HK-2 (cell line): Measurements from ENCODE around the gene LRSAM1.

Experiments
- DNase-seq: peaks from one replicate; pipeline ENCODE4 v3.0.0-alpha.2; 2018; ENCODE audit not compliant: unreplicated experiment

The LRSAM1 gene

GRCh38 chr9:127426756-127427155 lies 24.6 kb upstream of the LRSAM1 start:
- no peak for DNase-seq

GRCh38 chr9:127428348-127428747 lies 23.0 kb upstream of the LRSAM1 start:
- no peak for DNase-seq

GRCh38 chr9:127430415-127430814 lies 20.9 kb upstream of the LRSAM1 start:
- DNase-seq, result no peak

DNA sequence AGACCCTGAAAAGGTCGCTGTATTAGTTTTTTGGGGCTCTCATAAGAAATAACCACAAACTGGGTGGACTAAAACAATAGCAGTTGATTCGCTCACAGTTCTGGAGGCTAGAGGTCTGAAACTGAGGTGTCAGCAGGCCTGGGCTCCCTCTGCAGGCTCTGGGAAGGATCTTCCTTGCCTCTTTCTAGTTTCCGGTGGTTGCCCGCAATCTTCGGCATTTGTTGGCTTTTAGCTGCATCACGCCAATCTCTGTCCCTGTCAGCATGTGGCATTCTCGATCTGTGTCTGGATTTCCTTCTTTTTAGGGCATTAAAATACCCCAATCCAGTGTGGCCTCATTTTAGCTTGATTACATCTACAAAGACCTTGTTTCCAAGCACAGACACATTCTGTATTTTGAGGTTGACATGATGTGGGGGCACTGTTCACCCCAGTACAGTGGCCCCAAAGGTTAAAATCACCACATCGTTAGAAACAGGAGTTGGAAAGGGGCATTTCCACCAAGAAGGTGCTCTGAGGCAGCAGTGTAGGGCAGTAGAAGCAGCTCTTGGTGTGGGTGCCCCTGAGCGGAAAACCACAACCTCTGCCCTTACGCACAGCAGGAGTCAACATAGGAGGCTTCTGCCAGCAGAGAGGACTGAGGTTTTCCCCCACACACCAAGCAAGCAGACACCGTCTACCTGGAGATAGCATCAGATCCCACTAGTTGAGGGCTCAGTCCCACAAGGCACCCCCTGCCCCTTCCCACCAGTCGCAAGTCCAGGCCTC lies 13.6 kb upstream of the LRSAM1 start:
- DNase-seq, result no peak

GRCh38 chr9:127438394-127438793 lies 12.9 kb upstream of the LRSAM1 start:
- DNase-seq, result no peak

GRCh38 chr9:127444283-127444920 lies 6.9 kb upstream of the LRSAM1 start:
- DNase-seq, result peak; percentile 24

GRCh38 chr9:127444921-127445850 lies 6.1 kb upstream of the LRSAM1 start:
- DNase-seq, result peak; percentile 29

- peak; percentile 47 for DNase-seq
Observed at GRCh38 chr9:127445851-127446712, 5.2 kb upstream of the LRSAM1 start.

- DNase-seq, result peak; percentile 18
Observed at GRCh38 chr9:127446713-127447415, 4.4 kb upstream of the LRSAM1 start.

DNA sequence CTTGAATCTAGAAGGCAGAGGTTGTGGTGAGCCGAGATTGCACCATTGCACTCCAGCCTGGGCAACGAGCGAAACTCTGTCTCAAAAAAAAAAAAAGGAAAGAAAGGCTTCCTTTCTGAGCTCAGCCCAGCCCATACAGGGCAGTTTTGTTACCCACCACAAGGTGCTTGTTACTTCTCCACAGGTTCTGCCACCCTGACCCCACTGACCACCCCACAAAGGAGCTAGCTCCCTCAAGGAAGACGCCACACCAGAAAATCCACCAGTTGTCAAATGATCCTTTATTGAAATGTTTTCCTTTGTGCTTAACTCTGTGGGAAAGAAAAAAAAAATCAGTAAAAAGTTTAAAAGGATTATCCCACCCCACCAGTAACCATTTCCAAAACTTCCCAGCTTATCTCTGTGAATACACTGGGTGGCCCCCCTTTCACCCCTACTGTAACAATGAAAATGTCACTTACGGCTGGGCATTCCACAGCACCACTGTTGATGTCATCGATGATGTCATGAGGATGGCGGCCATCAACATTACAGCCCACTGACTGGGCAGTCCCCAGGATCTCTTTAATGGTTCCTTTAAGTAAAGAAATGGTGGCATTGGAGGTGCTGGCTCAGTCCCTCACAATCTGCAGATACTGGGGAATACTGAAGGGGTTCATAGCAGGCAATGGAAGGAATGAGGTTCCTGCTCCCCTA lies 3.7 kb upstream of the LRSAM1 start:
- peak; percentile 14 for DNase-seq

GRCh38 chr9:127448112-127448805 lies 3.1 kb upstream of the LRSAM1 start:
- DNase-seq, result no peak

DNA sequence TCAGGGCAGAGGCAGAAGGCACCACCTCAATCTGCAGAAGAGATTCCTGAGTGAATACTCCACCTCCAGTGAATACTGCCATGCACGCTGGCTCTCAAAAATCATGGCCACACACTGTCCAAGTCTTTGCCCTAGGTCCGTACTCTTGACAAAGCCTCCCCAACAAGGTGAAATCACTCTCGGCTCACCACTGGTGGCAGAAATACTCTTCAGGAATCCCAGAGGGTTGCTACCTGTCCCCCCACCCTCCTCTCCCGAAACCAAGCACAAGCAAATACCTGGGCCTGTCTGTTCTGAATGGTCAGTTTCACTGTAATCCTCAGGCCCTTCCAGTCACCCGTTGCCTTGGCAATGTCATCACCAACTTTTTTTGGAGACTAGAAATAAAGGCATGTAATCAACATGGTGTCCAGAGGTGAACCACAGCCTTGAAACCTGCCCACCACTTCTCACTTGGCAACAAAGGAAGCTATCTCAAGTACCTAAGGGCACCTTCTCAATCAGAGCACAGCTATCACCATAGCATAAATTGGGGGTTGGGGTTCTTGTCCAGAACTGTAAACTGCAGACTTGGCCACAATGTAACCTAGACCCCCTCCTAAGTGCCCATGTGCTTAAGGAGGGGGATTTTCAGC lies 1.9 kb upstream of the LRSAM1 start:
- DNase-seq, result peak; percentile 35

- DNase-seq, result peak; percentile 32
Observed at GRCh38 chr9:127450243-127450760, 1.0 kb upstream of the LRSAM1 start.

- no peak for DNase-seq
Observed at GRCh38 chr9:127451608-127451857, 223 bp downstream of the LRSAM1 start.

GRCh38 chr9:127451858-127452656 lies 747 bp downstream of the LRSAM1 start:
- peak; percentile 70 for DNase-seq

DNA sequence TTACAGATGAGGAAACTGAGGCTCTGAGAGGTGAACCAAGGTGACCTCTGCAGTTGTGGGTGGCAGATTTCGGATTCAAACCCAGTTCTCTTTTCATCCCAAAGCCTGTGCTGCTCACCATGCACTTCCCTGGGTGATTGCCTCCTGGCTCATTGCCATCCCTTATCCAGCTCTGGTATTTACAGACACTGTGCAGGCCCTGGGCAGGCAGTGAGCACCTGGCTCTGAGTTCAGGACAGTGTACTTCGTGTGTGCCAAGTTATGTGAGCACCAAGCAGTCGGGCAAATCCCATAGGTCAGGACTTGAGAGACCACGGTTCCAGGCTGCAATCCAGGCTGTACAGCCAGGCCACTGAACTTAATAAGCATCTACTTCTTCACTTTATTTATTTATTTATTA lies 1.4 kb downstream of the LRSAM1 start:
- no peak for DNase-seq

DNA sequence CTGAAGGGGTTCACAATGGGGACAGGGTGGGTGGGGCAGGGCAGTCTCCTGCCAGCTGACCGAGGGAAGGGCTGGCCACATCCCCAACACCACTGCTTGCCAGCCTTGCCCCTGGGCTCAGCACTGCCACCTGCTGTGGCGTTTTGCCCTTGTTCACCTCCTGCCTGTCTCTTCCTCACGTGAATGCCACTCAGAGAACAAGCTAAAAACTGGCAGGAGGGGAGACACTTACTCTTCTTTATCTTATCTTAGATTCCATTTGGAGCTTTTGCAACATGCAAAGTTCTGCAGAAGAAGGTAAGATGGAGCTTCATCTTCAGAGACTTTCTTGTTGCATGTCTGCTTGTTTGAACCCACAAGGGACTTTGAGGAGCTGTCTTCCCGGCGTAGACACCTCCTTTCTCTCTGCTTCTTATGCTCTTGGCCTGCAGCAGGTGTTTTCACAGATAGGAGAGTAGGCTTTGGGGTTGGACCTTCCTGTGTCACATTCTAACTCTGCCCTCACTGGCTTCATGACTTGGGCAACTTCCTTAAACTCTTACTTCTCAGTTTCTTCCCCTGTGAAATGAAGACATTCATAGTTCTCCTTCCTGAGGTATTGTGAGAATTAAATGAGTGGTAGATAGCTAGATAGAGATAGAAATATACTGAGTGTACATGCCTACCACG lies 4.1 kb downstream of the LRSAM1 start:
- DNase-seq, result no peak
